GM18511 (cell line): ENCODE measurements around the gene ARMC5.
A peak's percentile ranks its signal among the peaks of the same experiment; 100 is the strongest.
"Not testable (repeated sequence)": the region's sequence is repeated elsewhere in the genome, so short reads cannot be mapped to it uniquely, and the experiment has no call there.

Experiments
- ATAC-seq: cut with Tn5 transposase; IDR thresholded peaks from one replicate; pipeline ENCODE4 v1.9.1; 2021; ENCODE audit warnings: mild to moderate bottlenecking, moderate library complexity; ENCODE audit not compliant: unreplicated experiment

The ARMC5 gene

DNA sequence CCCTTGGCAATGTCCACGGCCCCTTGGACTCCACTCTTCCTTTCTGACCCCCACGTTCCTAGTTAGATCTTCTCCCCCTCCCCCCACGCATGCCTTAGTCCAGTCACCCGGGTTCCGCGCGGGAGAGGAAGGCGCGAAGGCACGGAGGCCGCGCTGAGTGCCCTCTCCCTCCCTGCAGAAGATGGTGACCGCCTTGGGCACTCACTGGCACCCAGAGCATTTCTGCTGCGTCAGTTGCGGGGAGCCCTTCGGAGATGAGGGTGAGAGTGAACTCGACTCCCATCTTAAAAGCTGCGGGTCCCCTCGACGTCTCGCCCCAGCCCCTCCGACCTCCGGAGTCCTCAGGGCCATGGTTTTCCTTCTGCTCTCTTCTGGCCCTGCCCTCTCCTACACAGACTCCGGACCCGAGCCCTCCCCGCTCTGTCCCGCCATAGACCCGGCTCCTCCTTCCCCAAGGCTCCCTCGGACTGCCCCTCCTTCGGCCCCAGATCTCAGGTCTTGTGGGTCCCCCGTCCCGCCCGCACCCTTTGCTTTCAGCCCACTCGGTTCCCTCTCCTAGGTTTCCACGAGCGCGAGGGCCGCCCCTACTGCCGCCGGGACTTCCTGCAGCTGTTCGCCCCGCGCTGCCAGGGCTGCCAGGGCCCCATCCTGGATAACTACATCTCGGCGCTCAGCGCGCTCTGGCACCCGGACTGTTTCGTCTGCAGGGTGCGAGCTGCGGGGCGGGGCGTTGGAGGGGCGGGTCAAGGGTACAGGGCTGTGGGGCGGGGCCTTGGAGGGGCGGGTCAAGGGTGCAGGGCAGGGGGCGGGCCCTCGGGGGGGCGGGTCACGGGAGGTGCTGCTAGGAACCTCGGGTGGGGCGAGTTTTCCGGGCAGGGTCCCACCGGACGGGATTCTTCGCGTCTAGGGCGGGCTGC, 17.3 kb downstream of the ARMC5 start:
- ATAC-seq, result peak; percentile 67

GRCh38 chr16:31477220-31478216, 18.2 kb downstream of the ARMC5 start:
- peak; percentile 32 for ATAC-seq

DNA sequence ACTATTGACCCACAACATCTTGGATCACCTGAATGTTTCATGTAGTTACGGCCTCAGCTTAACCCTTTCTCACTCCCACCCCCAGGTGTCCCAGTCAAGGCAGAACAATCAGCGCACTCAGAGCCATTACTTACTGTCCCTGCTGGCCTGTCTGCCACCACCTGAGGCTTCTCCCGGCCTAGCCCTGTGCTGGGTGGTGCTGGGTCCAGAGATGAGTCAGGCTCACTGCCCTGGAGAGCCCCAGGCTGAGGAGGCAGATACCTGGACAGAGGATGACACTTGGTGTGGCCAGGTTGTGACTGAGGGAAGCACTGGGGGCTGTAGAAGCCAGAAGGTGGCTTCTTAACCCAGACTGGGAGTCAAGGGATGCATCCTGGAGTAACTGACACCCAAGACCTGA, 19.7 kb downstream of the ARMC5 start:
- no peak for ATAC-seq

DNA sequence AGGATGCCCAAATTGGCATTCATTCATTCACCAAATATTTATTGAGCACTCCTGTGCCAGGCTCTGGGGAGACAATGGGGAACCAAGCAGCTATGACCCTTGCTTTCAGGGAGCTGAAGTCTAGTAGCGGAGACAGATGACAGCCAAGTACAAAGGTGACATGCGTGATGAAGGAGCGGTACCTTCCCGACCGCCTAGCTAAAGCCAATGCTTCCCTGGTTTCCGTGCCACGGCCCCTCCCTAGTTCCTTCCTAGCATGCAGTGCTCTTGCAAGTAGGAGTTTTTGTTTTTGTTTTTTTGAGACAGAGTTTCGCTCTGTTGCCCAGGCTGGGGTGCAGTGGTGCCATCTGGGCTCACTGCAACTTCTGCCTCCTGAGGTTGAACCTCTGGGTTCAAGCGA, 20.4 kb downstream of the ARMC5 start:
- ATAC-seq, result no peak

DNA sequence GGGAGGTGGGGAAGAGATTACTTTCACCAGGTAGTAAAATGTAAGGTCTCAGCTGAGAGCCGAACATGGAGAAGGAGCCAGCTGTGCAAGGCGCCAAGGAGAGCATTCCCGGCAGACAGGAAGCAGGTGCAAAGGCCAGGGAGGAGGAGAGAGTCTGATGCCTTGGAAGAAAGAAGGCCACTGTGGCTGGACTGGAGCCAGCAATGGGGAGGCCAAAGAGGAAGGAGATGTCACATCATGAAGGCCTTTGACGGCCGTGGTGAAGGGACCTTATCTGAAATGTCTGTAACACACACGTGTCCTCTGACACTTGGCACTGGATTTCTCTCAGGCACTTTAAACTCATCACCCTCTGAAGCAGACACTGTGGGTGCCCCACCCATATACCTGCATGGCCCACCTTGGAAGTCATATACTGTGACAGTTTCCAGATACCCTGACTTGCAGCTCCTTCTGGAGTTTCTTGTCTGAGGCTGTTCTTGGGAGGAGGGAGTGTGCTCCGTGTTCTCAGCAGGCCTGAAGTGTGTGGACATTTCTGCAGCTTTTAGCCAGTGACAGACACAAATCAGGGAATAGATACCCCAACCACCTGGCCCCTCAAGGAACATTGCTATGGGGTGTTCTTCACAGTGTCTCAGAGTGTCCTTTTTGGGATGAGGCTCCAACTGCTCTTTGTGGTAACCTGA, 21.7 kb downstream of the ARMC5 start:
- ATAC-seq, result no peak

DNA sequence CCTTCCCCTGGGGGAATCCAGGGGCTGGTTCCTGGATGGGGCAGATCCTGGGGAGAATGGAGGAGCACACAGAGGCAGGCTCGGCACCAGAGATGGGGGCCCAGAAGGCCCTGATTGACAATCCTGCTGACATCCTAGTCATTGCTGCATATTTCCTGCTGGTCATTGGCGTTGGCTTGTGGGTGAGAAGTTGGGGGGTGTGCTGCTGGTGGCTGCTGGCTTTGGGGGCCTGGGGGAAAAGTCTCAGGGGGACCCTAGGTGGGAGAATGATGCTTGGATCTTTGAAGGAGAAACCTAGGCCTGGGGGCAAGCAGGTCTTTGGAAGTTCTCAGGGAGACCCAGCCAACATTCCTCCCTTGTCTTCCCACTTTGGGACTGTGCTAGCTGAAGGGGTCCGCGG, 23.8 kb downstream of the ARMC5 start, which contains the start of gene SLC5A2:
SLC5A2 (plus strand) TSS at position 43 of the 400 bp plus-strand sequence; CDS start at position 57, 14 bp downstream.
- ATAC-seq, result no peak

- not testable (repeated sequence) for ATAC-seq
Measured at GRCh38 chr16:31484048-31484447, 24.7 kb downstream of the ARMC5 start.

DNA sequence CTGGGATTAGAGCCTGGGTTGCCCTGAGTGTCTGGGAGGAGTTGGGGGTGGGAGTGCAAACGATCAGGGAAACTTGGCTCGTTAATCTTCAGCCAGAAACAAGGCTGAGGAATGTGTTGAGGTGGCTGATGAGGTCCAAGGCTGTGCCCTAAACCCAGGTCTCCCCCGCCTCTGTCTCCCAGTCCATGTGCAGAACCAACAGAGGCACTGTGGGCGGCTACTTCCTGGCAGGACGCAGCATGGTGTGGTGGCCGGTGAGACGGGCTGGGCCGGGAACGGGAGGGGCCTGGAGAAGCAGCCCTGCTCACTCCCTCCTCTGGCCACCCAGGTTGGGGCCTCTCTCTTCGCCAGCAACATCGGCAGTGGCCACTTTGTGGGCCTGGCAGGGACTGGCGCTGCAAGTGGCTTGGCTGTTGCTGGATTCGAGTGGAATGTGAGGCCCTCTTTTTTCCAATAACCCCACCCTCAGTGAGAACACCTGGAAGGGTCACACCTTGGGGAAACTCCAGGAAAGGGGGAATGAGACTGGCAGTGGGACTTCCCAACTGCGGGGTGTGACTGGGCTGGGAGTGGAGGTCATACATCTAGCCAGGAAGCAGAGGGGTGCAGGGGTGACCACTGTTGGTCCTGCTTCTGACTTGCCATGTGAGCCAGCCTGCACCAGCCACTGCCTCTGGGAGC, 25.3 kb downstream of the ARMC5 start:
- ATAC-seq, result no peak

DNA sequence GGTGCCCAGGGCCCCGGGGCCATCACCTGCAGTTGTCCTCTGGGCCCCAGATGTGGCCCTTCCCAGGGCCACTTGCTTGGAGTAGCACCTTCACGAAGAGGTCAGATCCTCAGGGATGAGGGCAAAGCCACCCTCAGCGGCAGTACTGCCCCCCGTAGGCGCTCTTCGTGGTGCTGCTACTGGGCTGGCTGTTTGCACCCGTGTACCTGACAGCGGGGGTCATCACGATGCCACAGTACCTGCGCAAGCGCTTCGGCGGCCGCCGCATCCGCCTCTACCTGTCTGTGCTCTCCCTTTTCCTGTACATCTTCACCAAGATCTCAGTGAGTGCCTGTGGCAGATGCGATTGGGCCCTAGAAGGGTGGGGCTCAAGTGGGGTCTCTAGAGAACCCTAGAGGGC, 26.3 kb downstream of the ARMC5 start:
- no peak for ATAC-seq

GRCh38 chr16:31486045-31486444, 26.7 kb downstream of the ARMC5 start:
- no peak for ATAC-seq

DNA sequence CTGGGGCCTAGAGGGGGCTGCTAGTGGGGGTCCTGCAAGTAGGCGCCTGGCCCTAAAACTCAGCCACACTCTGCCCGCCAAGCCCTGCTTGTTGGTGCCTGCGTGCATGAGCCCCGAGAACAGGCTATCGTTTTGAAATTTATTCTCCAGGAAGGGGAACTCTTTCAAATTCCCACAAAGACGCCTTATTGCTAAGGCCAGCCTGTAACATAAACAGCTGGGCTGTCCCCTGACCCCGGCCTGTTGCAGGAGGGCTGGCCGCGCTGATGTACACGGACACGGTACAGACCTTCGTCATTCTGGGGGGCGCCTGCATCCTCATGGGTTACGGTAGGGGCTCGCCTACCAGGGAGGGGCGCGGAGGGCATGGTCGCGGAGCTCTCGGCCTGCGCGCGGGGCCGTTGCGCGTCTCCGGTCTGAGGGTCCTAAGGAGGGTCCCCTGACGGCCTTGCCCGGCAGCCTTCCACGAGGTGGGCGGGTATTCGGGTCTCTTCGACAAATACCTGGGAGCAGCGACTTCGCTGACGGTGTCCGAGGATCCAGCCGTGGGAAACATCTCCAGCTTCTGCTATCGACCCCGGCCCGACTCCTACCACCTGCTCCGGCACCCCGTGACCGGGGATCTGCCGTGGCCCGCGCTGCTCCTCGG, 27.9 kb downstream of the ARMC5 start:
- peak; percentile 3 for ATAC-seq

- peak; percentile 85 for ATAC-seq
Measured at GRCh38 chr16:31487720-31488467, 28.6 kb downstream of the ARMC5 start.

GRCh38 chr16:31488468-31489297, 29.4 kb downstream of the ARMC5 start:
- no peak for ATAC-seq

GRCh38 chr16:31489298-31489564, 29.9 kb downstream of the ARMC5 start:
- no peak for ATAC-seq

DNA sequence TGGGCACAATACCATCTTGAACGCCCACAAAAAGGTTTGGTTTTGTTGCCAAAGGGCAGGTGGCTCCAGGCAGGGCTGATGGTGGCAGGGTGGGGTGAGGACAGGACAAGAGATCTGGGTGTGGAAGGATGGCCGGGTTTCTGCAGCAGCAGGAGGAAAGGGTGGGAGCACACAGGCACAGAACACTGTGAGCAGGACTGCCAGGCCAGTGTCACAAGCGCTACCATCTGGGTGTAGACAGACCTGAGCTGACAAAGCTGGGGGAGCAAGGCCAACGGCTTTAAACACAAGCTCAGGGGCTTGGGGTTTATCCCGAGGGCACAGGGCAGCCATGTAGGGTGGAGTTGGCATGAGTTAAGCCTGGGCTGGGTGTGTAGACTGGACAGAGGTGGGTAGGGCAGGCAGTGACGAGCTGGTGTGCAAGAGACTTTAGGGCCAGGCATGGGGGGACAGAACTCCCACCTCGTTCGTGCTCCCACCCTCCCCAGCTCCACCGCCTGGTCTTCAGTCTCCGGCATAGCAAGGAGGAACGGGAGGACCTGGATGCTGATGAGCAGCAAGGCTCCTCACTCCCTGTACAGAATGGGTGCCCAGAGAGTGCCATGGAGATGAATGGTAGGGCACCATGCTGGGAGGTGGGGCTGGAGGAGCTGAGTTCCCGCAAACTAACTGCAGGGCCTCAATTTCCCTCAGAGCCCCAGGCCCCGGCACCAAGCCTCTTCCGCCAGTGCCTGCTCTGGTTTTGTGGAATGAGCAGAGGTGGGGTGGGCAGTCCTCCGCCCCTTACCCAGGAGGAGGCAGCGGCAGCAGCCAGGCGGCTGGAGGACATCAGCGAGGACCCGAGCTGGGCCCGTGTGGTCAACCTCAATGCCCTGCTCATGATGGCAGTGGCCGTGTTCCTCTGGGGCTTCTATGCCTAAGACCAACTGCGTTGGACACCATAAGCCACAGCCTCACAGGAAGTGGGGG, 30.6 kb downstream of the ARMC5 start:
- no peak for ATAC-seq

GRCh38 chr16:31491778-31492418, 32.6 kb downstream of the ARMC5 start:
- ATAC-seq, result no peak
